H1 (cell line): ENCODE results near the gene PACSIN2. TPM values are rescaled to one million over a fixed set of nuclear protein-coding genes. Genes with fewer than 3 reads are reported as not detected.

Experiments
- CTCF ChIA-PET: fragments of 300-600 bp; sonication (Branson Sonifier 250); formaldehyde crosslinking; loops from one replicate; lab custom pipeline; 2021; ENCODE audit not compliant: partially characterized antibody; lab: Charles Lee
- POLR2A ChIA-PET: fragments of 300-600 bp; sonication (Branson Sonifier 250); formaldehyde crosslinking; loops from one replicate; lab custom pipeline; 2021; ENCODE audit warnings: inconsistent platforms; ENCODE audit not compliant: partially characterized antibody; lab: Charles Lee
- DNase-seq, 2 experiments: peaks; one replicate each; pipeline versions ENCODE4 v3.0.0 to v3.0.0-alpha.2; 2010 to 2022; ENCODE audit warnings: low spot score in 2 of 2, low read depth in 1 of 2, mixed read lengths in 1 of 2
- FAIRE-seq: peaks from 2 replicates; lab custom pipeline; 2011; peaks lifted over from hg19 to GRCh38; lab: Jason Lieb, UNC
- H2AFZ ChIP-seq: 2 replicates; pipeline ENCODE4 v1.8.1; 2012; ENCODE audit warnings: low read length, inconsistent platforms
- H2AK5ac ChIP-seq: 2 replicates; pipeline ENCODE4 v1.6.1; 2013; ENCODE audit warnings: low read depth, low read length
- H2BK120ac ChIP-seq: replicated peaks from 2 replicates; pipeline ENCODE3; 2013; ENCODE audit warnings: low read depth, low read length, inconsistent platforms
- H2BK12ac ChIP-seq: 2 replicates; pipeline ENCODE4 v1.6.1; 2013; ENCODE audit warnings: low read depth, low read length
- H2BK15ac ChIP-seq: 2 replicates; pipeline ENCODE4 v1.6.1; 2013; ENCODE audit warnings: low read length
- H2BK20ac ChIP-seq: 2 replicates; pipeline ENCODE4 v1.6.1; 2013; ENCODE audit warnings: low read length
- H2BK5ac ChIP-seq: 2 replicates; pipeline ENCODE4 v1.6.1; 2013; ENCODE audit warnings: low read depth, low read length
- H3K14ac ChIP-seq: 2 replicates; pipeline ENCODE4 v1.6.1; 2013; ENCODE audit warnings: inconsistent platforms; ENCODE audit not compliant: insufficient read length
- H3K18ac ChIP-seq: 2 replicates; pipeline ENCODE4 v1.6.1; 2013; ENCODE audit warnings: low read length; ENCODE audit errors: extremely low read depth
- H3K23ac ChIP-seq: 2 replicates; pipeline ENCODE4 v1.6.1; 2013; ENCODE audit warnings: inconsistent platforms; ENCODE audit not compliant: insufficient read length
- H3K23me2 ChIP-seq: 2 replicates; pipeline ENCODE4 v1.6.1; 2013; ENCODE audit warnings: low read depth, low read length
- H3K27ac ChIP-seq: 2 replicates; pipeline ENCODE4 v1.6.1; 2011; ENCODE audit warnings: low read depth, low read length, inconsistent platforms
- H3K27me3 ChIP-seq, 4 experiments: replicated peaks in 1 of 4; 1 replicate in 1 of 4; 2 replicates in 3 of 4; pipeline versions ENCODE4 v1.6.1 to v1.8.1; 2011 to 2013; ENCODE audit warnings: low read length in 3 of 4, mild to moderate bottlenecking in 3 of 4, inconsistent platforms in 2 of 4, mixed read lengths in 2 of 4, moderate library complexity in 1 of 4; ENCODE audit not compliant: control insufficient read depth in 3 of 4, insufficient read depth in 3 of 4; ENCODE audit errors: extremely low read depth in 1 of 4
- H3K36me3 ChIP-seq, 4 experiments: 2 replicates each; pipeline versions ENCODE4 v1.6.1 to v1.8.1; 2011 to 2013; ENCODE audit warnings: mild to moderate bottlenecking in 4 of 4, low read length in 3 of 4, moderate library complexity in 2 of 4, control low read depth in 1 of 4, inconsistent platforms in 1 of 4; ENCODE audit not compliant: insufficient read depth in 4 of 4, control insufficient read depth in 2 of 4
- H3K4ac ChIP-seq: replicated peaks from 2 replicates; pipeline ENCODE3; 2013; ENCODE audit warnings: low read length, low read depth, mixed read lengths, inconsistent platforms; ENCODE audit not compliant: insufficient read length
- H3K4me1 ChIP-seq, 4 experiments: replicated peaks in 1 of 4; 1 replicate in 1 of 4; 2 replicates in 3 of 4; pipeline versions ENCODE4 v1.6.1 to v1.8.1; 2011 to 2013; ENCODE audit warnings: low read length in 3 of 4, inconsistent platforms in 2 of 4, mixed read lengths in 1 of 4; ENCODE audit not compliant: insufficient read depth in 4 of 4, control insufficient read depth in 3 of 4
- H3K4me2 ChIP-seq, 2 experiments: 2 replicates each; pipeline versions ENCODE4 v1.6.1 to v1.8.1; 2011 to 2013; ENCODE audit warnings: low read depth in 2 of 2, low read length in 2 of 2, control low read depth in 1 of 2, inconsistent platforms in 1 of 2, mild to moderate bottlenecking in 1 of 2; ENCODE audit not compliant: insufficient read depth in 1 of 2
- H3K4me3 ChIP-seq, 4 experiments: fragments of 200-600, 300-600 bp in 1 of 4; sonication (generic), shearing (Covaris generic), sonication (Bioruptor Twin) in 1 of 4; 2 replicates each; pipeline versions ENCODE4 v1.5.1 to v1.8.1; 2011 to 2016; ENCODE audit warnings: low read length in 4 of 4, low read depth in 3 of 4, control low read depth in 2 of 4, inconsistent platforms in 2 of 4, mild to moderate bottlenecking in 2 of 4, mixed read lengths in 1 of 4, moderate library complexity in 1 of 4; ENCODE audit not compliant: insufficient read depth in 2 of 4; ENCODE audit errors: extremely low read depth in 1 of 4
- H3K56ac ChIP-seq: replicated peaks from 2 replicates; pipeline ENCODE3; 2013; ENCODE audit warnings: low read depth, mild to moderate bottlenecking, mixed read lengths, low read length, inconsistent platforms; ENCODE audit not compliant: insufficient read length
- H3K79me1 ChIP-seq: 2 replicates; pipeline ENCODE4 v1.6.1; 2013; ENCODE audit warnings: low read depth, low read length, control low read depth
- H3K79me2 ChIP-seq, 2 experiments: 2 replicates each; pipeline versions ENCODE4 v1.6.1 to v1.8.1; 2012 to 2013; ENCODE audit warnings: low read length in 2 of 2, mild to moderate bottlenecking in 2 of 2, inconsistent platforms in 1 of 2; ENCODE audit not compliant: insufficient read depth in 2 of 2, control insufficient read depth in 1 of 2
- H3K9ac ChIP-seq, 4 experiments: replicated peaks in 1 of 4; 1 replicate in 1 of 4; 2 replicates in 3 of 4; pipeline versions ENCODE4 v1.6.1 to v1.8.1; 2011 to 2013; ENCODE audit warnings: low read depth in 3 of 4, low read length in 3 of 4, control low read depth in 2 of 4, mild to moderate bottlenecking in 2 of 4, moderate library complexity in 2 of 4, inconsistent platforms in 1 of 4; ENCODE audit errors: extremely low read depth in 1 of 4
- H3K9me3 ChIP-seq, 2 experiments: 2 replicates each; pipeline versions ENCODE4 v1.6.1 to v1.8.1; 2012 to 2013; ENCODE audit warnings: mild to moderate bottlenecking in 2 of 2, moderate library complexity in 2 of 2, control low read depth in 1 of 2, inconsistent platforms in 1 of 2, low read depth in 1 of 2, low read length in 1 of 2, mixed read lengths in 1 of 2; ENCODE audit not compliant: insufficient read depth in 2 of 2
- H4K20me1 ChIP-seq, 2 experiments: replicated peaks in 1 of 2; 2 replicates each; pipeline versions ENCODE3 to v1.8.1; 2011 to 2013; ENCODE audit warnings: inconsistent platforms in 2 of 2, low read length in 2 of 2, mild to moderate bottlenecking in 1 of 2; ENCODE audit not compliant: insufficient read depth in 2 of 2, control insufficient read depth in 1 of 2
- H4K5ac ChIP-seq: 2 replicates; pipeline ENCODE4 v1.6.1; 2013; ENCODE audit warnings: low read length, low read depth, mixed read lengths, inconsistent platforms; ENCODE audit not compliant: insufficient read length
- H4K8ac ChIP-seq: 2 replicates; pipeline ENCODE4 v1.8.0; 2013; ENCODE audit warnings: mild to moderate bottlenecking, moderate library complexity, low read length, inconsistent platforms; ENCODE audit not compliant: insufficient read depth; ENCODE audit errors: extremely low read depth
- H4K91ac ChIP-seq: replicated peaks from 2 replicates; pipeline ENCODE3; 2013; ENCODE audit warnings: low read length, mixed read lengths, inconsistent platforms; ENCODE audit not compliant: insufficient read length
- EGR1 ChIP-seq: IDR thresholded peaks from 2 replicates; pipeline ENCODE4 v1.6.1; 2011; ENCODE audit warnings: low read depth, low read length, borderline replicate concordance
- SUZ12 ChIP-seq: fragments of 200-600 bp; sonication (generic); IDR thresholded peaks from 2 replicates; pipeline ENCODE4 v1.6.1; 2012; ENCODE audit warnings: mild to moderate bottlenecking, inconsistent platforms, low read length, moderate library complexity, mixed read lengths
- WGBS, 2 experiments: shearing (Covaris generic) in 1 of 2; methylation state at CpG; one replicate each; pipeline versions ENCODE4 v1.1.6 to v1.1.7; 2013 to 2015; ENCODE audit warnings: low lambda C conversion rate in 2 of 2, mixed read lengths in 2 of 2, inconsistent platforms in 1 of 2, low coverage in 1 of 2, missing lambda C conversion rate in 1 of 2; ENCODE audit not compliant: insufficient replicate concordance in 2 of 2, insufficient coverage in 1 of 2, insufficient read length in 1 of 2; ENCODE audit errors: extremely low coverage in 1 of 2, missing lambda C conversion rate in 1 of 2; 5-methylcytosine and 5-hydroxymethylcytosine counted together
- polyA plus RNA-seq, 7 experiments: library from polyadenylated mRNA; depleted of rRNA in 3 of 7; stranded (reverse) in 5 of 7; unstranded in 2 of 7; fragments of >200 nt in 5 of 7; fragments of 200-250 nt in 2 of 7; gene quantifications; 1 replicate in 5 of 7; 2 replicates in 1 of 7; 4 replicates in 1 of 7; pipeline versions ENCODE4 v1.2.1 to v1.2.3, GENCODE V29; 2011 to 2013; ENCODE audit warnings: missing spikeins in 2 of 7, mixed read lengths in 2 of 7
- total RNA-seq: library from RNA; stranded (reverse); fragmentation: NEBNext Ultra II Directional; extraction: Animal tissue kit (Norgen Biotek cat#: 25700); gene quantifications from 2 replicates; pipeline ENCODE4 v1.2.1, GENCODE V29; 2021

PACSIN2 gene
- total and polyA plus RNA-seq, 2 of the 8 experiments (the other 6 are each of a cell fraction or from before 2014, with no cell fraction given), result 44.8 to 64.2 TPM

DNA sequence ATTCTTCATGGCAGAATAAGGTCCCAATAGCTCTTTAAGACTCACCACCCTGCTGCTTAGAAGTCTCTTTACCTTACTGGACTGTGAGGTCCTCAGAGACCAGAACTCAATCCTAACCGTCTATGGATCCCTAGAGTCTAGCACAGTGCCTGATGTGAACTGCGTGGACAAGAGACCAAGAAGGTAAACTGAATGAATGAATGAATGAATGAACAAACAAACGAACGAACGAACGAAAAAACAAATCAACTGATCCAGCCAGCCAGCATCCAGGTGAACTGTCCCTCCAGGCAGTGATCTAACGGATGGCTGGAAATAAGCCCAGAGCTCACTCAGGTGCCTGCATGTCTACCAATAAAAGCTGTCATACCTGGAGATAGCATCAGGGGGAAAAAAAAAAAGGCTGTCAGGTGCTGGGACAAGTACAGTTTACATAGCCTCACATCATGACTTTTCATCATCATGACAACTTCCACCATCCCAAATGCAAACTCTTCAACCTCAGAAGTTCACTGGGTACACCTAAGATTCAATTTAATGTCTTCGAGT lies 59.8 kb downstream of the PACSIN2 start:
- no peaks in the 10 kb centered on the region for H3K9me3 ChIP-seq
- H4K20me1 ChIP-seq, result peaks cover 8 to 28% of the 10 kb centered on the region in 2 experiments
- no peak overlapping the region for H2BK5ac ChIP-seq
- H3K14ac ChIP-seq, result no peak overlapping the region
- DNase-seq, result no peak
- no peak overlapping the region for H4K8ac ChIP-seq
- H3K23me2 ChIP-seq, result no peaks in the 10 kb centered on the region
- no peak overlapping the region for H2BK15ac ChIP-seq
- H3K27me3 ChIP-seq, result no peaks in the 10 kb centered on the region
- H2BK120ac ChIP-seq, result no peak overlapping the region
- TF ChIP-seq SUZ12 (no peak), EGR1 (no peak)
- peaks cover 0 to 3% (median 0%) of the 10 kb centered on the region in 4 experiments; a peak in 1 of 8 replicates for H3K36me3 ChIP-seq
- H2AK5ac ChIP-seq, result no peak overlapping the region
- no peak overlapping the region for H3K56ac ChIP-seq
- no peak overlapping the region for H2BK12ac ChIP-seq
- CTCF ChIA-PET, result interaction anchor here (0.8 to 2.4 kb wide), 3 partner anchors 35 to 106 kb away, joined by 4 to 9 read pairs (median 4); no protein-coding TSS in a partner anchor
- POLR2A ChIA-PET, result interaction anchor here (3.3 kb wide), 1 partner anchor 9 kb away, joined by 13 read pairs; no protein-coding TSS in a partner anchor
- H4K5ac ChIP-seq, result no peak overlapping the region
- H3K23ac ChIP-seq, result no peak overlapping the region
- no peak overlapping the region for H3K27ac ChIP-seq
- H2BK20ac ChIP-seq, result no peak overlapping the region
- no peak overlapping the region for H3K4me2 ChIP-seq
- H3K4ac ChIP-seq, result no peak overlapping the region
- H4K91ac ChIP-seq, result no peak overlapping the region
- no peak for FAIRE-seq
- H3K79me1 ChIP-seq, result peaks cover 19% of the 10 kb centered on the region
- no peak overlapping the region for H3K9ac ChIP-seq
- no peak overlapping the region for H3K4me3 ChIP-seq
- H3K79me2 ChIP-seq, result peaks cover 8 to 90% of the 10 kb centered on the region in 2 experiments
- H3K18ac ChIP-seq, result no peak overlapping the region
- WGBS, 2 experiments, result 85% methylated on average over 8 of the region's 8 CpGs; no CpG with 5 or more reads in 1 of the 2 experiments
- H3K4me1 ChIP-seq, result peaks cover 3 to 21% (median 15%) of the 10 kb centered on the region in 4 experiments; a peak in 6 of 7 replicates
- no peak overlapping the region for H2AFZ ChIP-seq
